NCI-H526 (cell line): ENCODE results near the gene NAT14.
"Not testable (repeated sequence)": the region's sequence is repeated elsewhere in the genome, so short reads cannot be mapped to it uniquely, and the experiment has no call there.

ENCODE experiments used
- DNase-seq, 2 experiments: peaks; one replicate each; lab custom pipeline; 2025; lab: John Stamatoyannopoulos, UW

NAT14 gene

GRCh38 chr19:55484593-55485438 lies at the start of gene NAT14:
Gene NAT14, plus strand, starts transcription at chr19:55485188. Its CDS starts 521 bp downstream, at chr19:55485709.
- DNase-seq: peak in 1 of 2 experiments; percentile 84

DNA sequence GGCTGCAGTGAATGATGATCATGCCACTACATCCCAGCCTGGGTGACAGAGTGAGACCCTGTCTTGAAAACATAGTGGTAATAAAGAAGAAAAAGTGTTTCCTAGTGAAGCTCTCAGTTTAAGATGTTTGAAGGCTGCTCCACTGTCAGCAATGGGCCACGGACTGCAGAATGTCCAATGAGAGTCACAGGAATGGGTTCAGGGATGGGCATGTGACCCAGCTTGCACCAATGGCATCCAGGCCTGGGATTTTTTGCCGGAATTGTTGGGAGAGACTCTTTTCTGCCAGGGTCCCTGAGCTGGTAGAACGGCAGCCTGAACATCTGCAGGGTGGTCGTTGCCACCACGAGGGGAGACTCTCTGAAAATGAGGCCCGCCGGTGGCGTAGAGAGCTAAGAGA lies 48.1 kb upstream of the NAT14 start:
- DNase-seq: no peak

- DNase-seq: peak in 1 of 2 experiments; percentile 50
Measured at GRCh38 chr19:55437410-55437809, 47.6 kb upstream of the NAT14 start.

DNA sequence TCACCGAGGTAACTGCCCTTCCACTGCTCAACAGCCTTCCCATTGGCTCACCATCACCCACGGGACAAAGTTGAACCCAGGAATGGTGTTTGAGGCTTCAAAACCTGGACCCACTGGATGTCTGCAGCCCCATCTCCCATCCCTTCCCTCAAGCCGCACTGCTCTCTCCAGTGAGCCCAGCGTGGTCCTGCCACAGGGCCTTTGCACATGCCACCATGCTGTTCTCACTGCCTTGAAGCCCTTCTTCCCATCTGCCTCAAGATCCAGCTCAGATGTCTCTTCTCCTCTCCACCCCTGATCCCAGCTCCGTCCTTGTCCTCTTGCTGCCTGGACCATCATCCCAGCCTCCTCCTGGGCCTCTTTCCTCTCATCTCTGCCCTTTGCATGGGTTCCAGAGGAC lies 45.9 kb upstream of the NAT14 start:
- no peak for DNase-seq

DNA sequence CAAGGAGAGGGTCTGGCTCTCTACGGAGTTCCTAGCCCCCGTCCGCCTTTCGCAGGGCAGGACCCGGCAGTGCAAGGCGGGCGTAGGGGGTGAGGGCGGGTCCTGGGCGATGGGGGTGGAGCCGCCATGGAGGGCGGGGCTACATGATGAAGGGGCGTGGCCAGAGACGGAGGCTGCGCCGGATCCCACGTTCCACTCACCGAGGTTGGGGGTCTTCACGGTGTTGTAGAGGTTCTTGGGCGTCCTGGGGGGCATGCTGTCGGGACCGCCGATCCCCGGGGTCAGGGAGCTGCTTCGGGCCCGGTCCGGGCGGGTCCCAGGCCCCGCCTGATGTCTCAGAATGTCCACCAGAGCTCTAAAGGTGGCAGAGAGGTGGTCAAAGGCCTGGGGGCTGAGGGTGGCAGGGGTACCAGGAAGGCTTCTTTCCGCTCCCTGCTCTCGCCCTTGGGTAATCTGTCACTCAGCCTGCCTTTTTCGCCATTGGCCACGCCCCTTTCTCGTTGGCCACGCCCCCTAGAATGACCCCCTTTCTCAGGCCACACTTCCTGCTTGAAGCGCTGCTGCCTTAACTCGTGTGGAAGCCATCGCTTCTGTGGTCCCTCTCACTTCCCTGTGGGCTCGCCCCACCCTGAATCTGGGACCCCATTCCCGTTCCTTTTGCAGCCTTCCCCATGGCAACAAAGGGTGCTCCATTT lies 44.4 kb upstream of the NAT14 start:
- peak in 1 of 2 experiments; percentile 50 for DNase-seq

GRCh38 chr19:55441319-55441691 lies 43.7 kb upstream of the NAT14 start:
- DNase-seq: no peak

DNA sequence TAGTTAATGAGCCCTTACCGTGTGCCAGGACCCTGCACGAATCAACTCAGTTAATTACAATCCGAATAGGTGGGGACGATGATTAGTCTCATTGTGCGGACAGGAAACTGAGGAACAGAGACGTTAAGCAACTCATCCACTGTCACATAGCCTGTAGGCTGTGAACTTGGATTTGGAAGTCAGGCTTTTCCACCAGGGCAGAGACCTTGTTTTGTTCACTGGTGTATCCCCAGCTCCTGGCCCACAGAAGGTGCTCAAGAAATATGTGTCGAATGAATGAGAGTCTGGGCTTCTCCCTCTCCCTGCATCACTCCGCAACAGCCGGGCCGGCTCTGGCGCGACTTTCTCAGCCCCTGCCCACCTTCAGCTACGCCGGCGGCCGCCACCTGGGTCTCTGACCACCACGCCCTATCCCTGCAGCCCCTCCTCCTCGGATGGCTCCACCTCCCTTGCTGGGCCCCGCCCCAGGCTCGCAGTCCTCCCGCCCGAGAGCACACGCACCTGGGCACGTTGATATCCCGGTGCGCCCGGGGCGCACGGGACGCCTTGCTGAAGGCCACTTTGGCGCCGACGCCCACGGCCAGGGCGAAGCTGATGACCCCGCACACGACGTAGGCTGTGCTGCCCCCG lies 43.2 kb upstream of the NAT14 start:
- peak; percentile 68 to 92 for DNase-seq

DNA sequence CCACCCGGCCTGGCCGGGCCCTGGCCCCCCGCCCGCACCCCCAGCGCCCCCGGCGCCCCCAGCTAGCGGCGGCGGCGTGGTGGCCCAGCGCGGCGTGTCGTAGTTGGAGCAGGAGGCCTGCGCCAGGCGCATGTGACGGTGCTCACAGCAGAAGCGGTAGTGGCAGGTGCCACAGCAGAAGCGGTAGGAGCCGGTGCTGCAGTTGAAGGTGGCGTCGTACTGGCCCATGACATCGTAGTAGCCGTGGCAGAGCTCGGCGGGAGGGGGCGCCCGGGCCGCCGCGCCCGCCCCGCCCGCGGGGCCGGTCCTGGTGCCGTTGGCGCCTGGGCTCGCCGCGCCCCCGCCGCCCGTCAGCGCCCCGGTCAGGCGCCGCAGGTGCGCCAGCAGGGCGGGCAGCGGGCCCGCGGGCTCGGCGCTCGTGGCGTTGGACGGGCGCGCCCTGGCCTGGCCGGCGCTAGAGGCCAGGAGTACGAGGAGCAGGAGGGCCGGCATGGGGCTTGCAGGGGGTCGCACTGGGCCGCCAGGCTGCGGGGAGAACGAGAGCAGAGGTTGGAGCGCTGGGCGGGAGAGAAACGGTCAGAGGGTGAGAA lies 42.5 kb upstream of the NAT14 start:
- DNase-seq: peak; percentile 31 to 67

DNA sequence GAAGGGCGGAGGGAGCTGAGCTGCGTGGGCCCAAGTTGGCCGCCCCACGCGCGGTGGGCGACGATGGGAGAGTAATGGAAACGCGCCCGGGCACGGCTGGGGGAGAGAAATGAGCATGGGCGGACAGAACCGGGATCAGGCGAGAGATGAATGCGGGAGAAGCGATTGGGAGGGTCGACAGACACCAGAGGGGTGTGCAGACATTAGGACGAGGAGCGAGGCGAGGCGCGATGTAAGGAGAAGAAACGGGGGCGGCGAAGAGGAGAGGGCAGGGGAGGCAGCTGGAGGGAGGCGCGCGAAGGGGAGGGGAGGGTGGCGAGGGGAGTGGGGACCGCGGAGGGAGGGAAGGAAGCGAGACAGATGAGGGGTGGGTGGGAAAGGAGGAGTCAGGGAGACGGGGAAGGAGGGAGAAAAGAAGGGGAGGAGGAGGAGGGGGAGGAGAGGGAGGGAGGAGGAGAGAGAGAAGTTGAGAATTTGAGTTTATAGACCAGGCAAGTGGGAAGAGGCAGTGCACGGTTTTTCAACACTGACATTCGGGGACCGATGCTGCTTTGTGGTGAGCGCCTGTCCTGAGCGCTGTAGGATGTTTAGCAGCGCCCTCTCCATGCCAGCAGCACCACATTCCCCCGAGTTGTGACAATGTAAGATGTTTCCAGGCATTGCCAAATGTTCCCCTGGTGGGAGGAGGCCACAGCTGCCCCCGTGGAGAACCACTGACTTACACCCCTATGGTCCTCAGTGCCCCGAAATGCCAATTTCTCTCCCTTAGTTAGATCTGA lies 41.8 kb upstream of the NAT14 start, which contains the start of gene SHISA7:
TSS of gene SHISA7 (minus strand) at position 256 of the 779 bp plus-strand sequence. CDS start 437 bp downstream, outside the sequence.
- peak; percentile 39 to 60 for DNase-seq

GRCh38 chr19:55443824-55444480 lies 41.0 kb upstream of the NAT14 start:
- no peak for DNase-seq

DNA sequence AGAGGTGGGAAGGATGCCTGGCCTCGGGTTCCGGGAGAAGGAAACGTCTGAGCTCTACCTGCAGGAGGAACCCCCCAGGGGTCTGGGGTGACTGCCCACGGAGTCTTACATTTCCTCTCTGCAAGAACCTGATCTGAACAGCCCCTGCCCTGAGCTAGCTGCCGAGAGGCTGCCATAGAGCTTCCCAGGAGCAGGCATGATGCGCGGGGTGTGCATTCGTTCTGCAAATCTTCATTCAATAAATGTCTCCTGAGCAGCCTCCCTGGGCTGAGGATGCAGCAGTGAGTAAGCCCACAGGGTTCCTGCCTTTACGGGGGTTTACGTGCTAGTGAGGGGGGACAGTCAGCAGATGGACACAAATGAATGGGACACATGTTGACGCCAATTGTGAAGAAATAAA lies 40.3 kb upstream of the NAT14 start:
- no peak for DNase-seq

DNA sequence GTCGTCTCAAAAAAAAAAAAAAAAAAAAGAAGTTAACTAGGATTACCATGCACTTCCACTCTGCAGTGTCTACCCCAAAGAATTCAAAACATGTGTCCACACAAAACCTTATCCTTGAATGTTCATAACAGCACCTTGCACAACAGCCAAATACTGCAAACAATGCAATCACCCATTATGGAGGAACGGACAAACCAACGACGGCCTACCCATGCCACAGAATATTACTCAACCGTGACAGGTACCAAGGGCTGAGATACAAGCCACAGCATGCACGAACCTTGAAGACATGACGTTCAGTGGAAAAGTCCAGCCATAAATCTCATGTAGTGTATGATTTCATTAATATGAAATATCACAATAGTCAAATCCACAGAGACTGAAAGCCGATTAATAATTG lies 38.9 kb upstream of the NAT14 start:
- peak; percentile 44 to 46 for DNase-seq

DNA sequence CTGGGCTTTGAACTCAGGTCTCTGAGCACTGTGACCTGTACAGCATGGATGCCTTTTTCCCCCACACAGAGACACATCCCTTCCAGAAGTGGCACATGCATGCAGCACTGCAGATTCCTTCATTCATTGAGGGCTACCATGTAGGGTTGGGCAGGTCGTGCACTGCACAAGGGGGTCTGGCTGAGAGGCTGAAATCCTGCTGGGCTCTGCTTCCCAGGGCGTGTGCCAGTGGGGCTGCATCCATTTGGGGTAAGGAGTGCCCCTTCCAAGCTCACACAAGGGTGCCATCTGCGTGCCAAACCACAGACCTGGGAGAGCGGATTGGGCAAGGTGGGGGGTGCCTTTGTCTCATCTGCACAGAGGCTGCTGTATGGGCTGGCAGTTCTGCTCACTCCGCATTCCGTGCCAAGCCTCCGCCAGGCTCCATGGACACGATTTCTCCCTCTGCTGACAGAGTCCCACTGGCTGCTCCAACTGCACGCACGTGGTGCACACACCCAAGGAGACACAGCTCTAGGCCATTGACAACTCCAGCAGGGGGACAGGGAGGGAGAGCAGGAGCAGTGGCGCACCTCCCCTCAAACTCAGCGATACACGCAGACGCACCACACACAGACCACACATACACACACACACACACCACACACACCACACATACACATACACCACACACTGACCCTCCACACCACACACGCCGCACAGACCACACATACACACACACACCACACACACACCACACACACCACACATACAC lies 37.4 kb upstream of the NAT14 start:
- peak; percentile 72 to 83 for DNase-seq

- not testable (repeated sequence) for DNase-seq
Measured at GRCh38 chr19:55448175-55448490, 36.9 kb upstream of the NAT14 start.

- no peak for DNase-seq
Measured at GRCh38 chr19:55449469-55449868, 35.5 kb upstream of the NAT14 start.

GRCh38 chr19:55451163-55451964 lies 33.6 kb upstream of the NAT14 start:
- DNase-seq: peak in 1 of 2 experiments; percentile 71

GRCh38 chr19:55451965-55452748 lies 32.8 kb upstream of the NAT14 start:
- DNase-seq: peak in 1 of 2 experiments; percentile 71

GRCh38 chr19:55452749-55453346 lies 32.1 kb upstream of the NAT14 start:
- DNase-seq: peak; percentile 86 to 96
